Measurements from ENCODE around the gene MAPT.

DNA sequence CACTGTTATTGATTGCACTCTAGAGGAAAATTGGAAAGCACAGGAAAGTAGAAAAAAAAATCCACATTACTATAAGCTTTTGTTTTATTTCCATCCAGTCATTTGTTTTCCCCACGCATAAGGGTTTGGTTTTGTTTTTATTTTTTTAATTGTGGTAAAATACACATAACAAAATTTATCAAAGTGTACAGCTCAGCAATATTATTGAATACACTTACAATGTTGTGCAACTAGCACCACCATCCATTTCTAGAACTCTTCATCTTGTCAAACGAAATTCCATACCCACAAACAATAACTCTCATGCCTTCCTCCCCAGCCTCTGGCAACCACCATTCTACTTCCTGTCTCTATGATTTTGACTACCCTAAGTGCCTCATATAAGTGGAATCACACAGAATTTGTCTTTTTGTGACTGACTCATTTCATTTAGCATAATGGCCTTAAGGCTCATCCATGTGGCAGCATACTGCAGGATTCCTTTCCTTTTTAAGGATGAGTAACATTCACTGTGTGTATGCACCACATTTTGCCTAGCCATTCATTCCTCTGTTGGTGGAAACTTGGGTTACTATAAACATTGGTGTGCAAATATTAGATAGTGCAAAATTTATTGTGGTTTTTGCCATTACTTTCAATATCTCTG is 38.5 kb upstream of the MAPT start:
- TF ChIP-seq, protein P1, sequence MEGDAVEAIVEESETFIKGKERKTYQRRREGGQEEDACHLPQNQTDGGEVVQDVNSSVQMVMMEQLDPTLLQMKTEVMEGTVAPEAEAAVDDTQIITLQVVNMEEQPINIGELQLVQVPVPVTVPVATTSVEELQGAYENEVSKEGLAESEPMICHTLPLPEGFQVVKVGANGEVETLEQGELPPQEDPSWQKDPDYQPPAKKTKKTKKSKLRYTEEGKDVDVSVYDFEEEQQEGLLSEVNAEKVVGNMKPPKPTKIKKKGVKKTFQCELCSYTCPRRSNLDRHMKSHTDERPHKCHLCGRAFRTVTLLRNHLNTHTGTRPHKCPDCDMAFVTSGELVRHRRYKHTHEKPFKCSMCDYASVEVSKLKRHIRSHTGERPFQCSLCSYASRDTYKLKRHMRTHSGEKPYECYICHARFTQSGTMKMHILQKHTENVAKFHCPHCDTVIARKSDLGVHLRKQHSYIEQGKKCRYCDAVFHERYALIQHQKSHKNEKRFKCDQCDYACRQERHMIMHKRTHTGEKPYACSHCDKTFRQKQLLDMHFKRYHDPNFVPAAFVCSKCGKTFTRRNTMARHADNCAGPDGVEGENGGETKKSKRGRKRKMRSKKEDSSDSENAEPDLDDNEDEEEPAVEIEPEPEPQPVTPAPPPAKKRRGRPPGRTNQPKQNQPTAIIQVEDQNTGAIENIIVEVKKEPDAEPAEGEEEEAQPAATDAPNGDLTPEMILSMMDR (conservative IDR thresholded peaks at IDR 0.05), result no peak
- TF ChIP-seq ZFX (IDR thresholded peaks at IDR 0.05), result no peak
